GM08714 (cell line): ENCODE data around the gene CBFA2T3.
A peak's percentile ranks its signal among the peaks of the same experiment; 100 is the strongest.

Experiments used
- H3K4me3 ChIP-seq: fragments of 200-500 bp; sonication (Bioruptor generic); 2 replicates; pipeline ENCODE4 v1.5.1; 2014; ENCODE audit warnings: mild to moderate bottlenecking, low read length, inconsistent platforms
- ZNF274 ChIP-seq: IDR thresholded peaks from 2 replicates; pipeline ENCODE4 v1.6.1; 2012; ENCODE audit warnings: mild to moderate bottlenecking, low read depth, low read length

The CBFA2T3 gene

DNA sequence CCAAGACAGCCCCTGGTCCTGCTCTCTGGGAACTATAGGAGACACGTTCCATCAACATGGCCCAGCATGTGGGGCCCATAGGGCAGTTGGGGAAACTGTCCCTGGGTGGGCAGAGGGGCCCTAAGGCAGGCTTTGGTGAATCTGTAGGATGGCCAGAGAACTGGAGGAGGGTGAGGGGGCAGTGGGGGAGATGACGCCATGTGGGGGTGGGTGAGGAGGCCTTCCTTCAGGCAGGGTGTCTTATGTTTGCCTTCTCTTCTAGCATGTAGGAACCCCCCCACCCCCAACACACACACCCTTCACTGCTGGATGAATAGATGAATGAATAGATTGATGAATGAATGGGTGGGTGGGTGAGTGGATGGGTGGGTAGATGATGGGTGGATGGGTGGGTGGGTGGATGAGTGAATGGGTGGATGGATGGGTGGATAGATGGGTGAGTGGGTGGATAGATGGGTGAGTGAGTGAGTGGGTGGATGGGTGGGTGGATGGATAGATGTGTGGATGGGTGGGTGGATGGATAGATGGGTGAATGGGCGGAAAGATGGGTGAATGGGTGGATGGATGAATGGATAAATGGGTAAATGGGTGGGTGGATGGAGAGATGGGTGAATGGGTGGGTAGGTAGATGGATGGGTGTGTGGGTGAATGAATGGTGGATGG lies 2.5 kb upstream of the CBFA2T3 start:
- TF ChIP-seq ZNF274: no peak
- no peak overlapping the region; the same call in 1 of the 2 replicates for H3K4me3 ChIP-seq

DNA sequence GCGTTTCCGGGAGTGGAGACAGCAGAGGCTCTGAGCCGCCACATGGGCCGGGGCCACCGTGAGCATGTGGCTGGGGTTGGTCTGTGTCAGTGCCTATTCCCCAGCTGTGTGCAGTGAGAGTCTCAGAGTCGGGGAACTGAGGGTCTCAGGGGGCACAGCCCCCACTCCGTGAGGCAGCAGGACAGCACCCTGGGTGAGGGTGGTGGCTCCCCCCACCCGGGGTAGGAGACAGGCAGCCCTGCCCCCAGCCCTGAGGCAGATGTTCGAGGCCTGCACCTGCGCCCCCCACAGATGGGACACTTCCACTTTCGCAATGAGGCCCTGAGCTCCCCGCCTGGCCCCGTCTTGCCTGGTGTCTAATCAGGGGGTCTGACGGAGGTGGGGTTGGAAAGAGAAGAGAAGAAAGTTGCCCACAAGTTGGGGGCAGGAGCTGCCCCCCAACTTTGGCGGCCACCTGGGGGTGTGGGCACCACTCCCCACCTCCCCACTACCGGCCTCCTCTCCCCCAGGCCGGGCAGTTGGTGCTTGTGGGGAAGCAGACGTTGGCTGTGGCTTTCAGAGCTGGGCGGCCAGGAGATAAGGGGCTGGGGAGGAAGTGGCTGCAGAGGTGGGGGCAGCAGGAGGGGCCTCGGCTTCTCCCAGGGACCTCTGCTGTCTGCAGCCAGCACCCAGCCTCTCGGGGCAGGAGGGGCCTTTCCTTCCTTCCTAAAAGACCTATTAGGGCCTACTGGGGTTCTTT lies 1.8 kb upstream of the CBFA2T3 start:
- TF ChIP-seq ZNF274: no peak
- H3K4me3 ChIP-seq: no peak overlapping the region; the same call in 1 of the 2 replicates

DNA sequence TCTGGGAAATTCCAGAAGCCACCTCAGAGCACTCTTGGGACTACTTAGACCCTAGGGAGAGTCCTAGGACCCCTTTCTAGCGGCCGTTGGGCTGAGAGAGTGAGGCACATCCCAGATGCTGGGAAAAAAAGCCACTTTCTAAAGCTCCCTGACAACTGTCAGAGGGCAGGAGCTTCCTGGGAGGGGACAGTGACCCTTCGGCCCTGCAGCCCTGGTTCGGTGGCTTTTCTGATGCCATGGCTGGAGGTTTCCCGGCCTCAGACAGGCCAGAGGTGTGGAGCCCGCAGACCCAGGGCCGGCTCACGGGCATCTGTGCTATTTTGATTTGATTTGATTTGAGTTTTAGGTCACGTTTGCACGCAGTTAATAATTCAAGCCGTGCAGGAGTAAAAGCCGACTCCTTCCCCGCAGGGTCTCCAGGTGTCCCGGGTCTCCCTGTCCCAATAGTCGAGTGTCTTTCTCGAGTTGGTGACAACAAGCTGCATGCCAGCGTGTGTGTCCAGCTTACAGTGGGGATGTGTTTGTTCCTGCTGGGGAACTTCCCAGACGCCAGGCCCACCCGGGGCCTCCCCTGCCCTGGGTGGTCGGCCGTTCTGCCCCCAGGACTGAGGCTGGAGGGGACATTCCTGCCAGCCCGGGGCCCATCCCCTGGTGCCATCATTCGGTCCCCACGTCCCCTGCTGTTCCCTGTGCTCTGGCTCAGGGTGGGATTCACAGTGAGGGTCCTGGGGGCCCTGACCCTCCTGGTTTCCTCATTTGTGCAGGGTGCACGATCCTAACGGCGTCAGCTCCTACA lies 1.0 kb upstream of the CBFA2T3 start:
- H3K4me3 ChIP-seq: peak overlapping the region; percentile 69; the same call in 1 of the 2 replicates
- TF ChIP-seq ZNF274: no peak

DNA sequence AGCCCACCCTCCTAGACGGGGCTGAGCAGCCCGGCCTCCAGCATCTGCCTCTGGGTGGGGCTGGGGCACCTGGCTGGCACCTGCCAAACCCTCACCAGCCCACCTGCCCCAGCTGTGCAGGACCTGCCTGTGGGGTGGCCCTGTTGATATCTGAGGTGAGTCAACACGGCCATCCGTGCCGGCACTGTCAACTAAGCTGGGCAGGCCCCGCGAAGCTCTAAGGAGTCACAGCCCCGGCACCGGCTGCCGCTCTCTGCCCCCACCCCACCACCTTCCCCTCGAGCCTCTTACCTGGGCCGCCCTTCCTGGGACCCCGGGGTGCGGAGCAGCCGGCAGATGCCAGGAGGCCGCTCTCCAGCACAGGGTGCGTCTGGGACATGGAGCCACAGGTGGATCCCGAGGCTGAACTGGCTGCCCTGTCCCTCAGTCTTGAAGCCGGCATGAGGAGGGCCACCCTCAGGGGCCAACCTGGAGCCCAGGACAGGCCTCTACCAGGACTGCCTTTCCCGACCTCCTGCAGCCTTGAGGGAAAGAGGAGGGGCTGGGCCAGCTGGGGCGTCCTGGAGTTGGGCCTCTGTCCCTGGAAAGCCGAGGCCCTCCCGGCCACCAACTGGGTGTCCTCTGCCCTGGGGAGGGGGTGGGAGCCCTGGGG lies 515 bp downstream of the CBFA2T3 start:
- peak overlapping the region; percentile 69; the same call in 1 of the 2 replicates for H3K4me3 ChIP-seq
- TF ChIP-seq ZNF274: no peak

DNA sequence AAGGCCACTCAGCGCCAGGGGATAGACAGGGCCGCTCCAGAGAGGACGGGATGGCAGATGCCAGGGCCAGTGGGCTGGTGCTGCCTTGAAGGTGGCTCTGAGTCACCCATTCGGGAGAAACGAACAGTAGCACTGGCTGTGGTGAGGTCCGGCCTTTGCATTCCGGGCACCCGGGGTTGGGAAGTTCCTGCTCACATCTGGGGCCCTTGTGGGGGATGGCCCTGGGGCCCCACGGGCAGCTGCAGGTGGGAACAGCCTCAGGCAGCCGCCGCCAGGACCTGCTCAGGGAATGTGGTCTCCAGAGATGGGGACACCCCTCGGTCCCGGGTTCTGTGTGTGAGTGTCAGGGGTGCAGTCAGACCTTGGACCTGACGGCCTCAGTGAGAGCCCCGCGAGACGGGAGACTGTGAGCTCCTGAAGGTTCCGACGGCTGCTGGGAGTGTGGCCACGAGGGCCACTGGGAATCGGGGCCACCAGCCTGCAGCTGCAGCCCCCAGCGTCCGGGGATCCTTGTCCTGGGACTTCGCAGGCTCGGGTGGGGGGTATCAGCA lies 1.4 kb downstream of the CBFA2T3 start:
- peak overlapping the region; percentile 69; the same call in 1 of the 2 replicates for H3K4me3 ChIP-seq
- no peak for TF ChIP-seq ZNF274

DNA sequence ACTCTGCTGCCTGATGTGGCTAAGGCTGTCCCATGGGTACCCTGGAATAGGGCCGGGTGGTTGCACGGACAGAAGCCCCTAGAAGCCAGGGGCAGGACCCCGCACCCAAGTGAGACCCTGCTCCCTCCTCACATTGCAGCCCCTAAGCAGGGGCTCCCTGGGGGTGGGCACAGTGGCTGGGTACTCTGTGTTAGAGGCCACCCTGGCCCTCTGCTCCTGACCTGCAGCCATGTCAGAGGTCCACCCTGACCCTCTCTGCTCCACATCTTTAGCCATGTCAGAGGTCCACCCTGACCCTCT lies 2.1 kb downstream of the CBFA2T3 start:
- no peak for TF ChIP-seq ZNF274
- peak overlapping the region; percentile 69; the same call in 1 of the 2 replicates for H3K4me3 ChIP-seq

DNA sequence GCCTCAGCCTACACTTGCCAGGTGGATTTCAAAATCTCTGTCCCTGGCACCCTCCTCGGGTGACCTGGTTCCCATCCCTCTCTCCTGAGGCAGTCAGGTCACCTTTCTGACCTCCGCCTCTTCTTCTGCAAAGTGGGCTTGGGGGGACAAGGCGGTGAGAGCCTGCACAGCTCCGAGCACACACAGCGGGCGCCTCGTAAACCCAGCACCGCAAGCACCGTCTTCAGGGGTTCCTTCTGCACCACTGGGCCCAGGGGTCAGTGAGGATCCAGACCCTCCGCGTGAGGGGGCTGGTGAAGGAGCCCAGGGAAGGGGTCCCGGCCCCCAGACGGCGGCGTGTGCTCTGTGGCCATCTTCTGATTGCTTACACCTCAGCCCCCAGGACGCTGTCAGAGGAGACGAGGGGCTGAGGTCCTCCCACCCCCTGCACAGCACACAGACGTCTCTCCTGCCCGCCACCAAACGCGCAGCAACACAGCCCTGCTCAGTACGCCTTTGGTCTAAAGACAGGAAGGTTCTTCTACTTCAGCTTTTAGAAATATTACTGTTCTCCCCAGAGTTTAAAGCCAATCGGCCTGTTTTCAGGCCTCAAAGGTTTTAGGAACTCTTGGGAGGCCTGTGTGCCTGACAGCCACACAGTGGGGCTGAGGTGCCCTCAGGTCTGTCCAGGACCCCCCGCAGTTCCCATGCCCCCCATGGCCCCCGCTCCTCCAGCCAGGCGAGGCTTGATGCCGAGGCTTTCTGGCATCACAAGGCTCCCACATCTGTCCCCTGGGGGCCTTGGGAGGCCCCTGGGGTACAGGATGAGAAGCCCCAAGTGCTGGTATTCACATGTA lies 2.7 kb downstream of the CBFA2T3 start:
- H3K4me3 ChIP-seq: peak overlapping the region; percentile 69; the same call in 1 of the 2 replicates
- TF ChIP-seq ZNF274: no peak

DNA sequence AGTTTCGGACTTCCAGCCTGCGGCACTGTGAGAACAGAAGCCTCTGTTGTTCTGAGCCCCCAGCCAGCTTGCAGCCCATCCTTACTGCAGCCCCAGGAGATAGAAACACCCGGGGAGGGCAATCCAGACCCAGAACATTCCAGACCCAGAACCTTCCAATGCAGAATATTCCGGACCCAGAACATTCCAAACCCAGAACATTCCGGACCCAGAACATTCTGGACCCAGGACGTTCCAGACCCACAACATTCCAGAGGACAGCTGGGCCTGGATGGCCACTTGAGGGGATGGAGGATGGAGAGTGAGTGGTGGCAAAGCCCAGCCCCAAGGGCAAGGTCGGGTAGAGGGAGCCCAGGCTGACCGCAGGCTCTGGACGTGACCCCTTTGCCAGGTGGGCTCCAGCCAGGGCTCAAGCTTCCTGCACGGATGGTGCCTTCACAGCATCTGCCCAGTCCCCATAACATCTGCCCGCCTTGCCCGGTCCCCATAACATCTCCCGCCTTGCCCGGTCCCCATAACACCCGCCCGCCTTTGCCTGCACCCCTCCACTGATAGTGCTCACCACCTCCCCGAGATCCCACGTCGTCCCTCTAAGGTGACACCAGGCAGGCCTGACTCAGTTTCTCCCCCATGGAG lies 3.5 kb downstream of the CBFA2T3 start:
- no peak for TF ChIP-seq ZNF274
- H3K4me3 ChIP-seq: no peak overlapping the region

DNA sequence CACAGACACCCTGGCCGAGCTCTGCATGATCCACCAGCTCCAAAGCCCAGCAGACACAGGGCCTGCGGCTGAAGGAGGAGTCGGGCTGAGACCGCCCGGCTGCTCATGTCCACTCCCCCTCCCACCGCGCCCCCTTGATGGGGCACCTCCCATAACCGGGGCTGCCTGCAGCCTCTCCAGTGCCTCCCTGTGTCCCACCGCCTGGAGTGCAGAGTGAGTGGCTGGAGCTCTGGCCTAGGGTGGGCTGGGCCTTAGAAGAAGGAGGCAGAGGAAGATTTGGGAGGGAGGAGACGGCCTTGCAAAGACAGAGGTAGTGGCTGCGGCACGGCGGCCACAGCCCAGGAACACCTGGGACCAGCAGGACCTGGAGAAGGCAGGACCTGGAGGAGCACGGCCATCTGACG lies 4.0 kb downstream of the CBFA2T3 start:
- H3K4me3 ChIP-seq: no peak overlapping the region
- no peak for TF ChIP-seq ZNF274

DNA sequence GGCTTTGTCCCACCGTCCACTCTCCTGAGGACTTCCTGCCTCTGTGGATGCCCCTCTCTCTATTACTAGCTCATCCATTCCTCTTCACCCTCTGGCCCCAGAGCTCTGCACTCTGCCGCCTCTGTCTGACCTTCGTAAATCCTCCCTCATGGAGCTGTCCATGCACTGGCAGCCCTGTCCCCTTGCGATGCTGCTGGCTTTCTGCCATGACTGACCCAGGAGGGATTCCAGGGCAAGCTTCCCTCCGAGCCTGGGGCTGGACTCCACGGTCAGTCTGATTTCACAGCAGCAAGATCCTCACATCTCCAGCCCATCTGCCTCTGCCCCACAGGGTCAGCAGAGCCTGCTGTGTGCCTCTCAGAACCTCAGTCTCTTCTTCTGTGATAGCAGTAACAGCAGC lies 4.7 kb downstream of the CBFA2T3 start:
- H3K4me3 ChIP-seq: no peak overlapping the region
- no peak for TF ChIP-seq ZNF274

DNA sequence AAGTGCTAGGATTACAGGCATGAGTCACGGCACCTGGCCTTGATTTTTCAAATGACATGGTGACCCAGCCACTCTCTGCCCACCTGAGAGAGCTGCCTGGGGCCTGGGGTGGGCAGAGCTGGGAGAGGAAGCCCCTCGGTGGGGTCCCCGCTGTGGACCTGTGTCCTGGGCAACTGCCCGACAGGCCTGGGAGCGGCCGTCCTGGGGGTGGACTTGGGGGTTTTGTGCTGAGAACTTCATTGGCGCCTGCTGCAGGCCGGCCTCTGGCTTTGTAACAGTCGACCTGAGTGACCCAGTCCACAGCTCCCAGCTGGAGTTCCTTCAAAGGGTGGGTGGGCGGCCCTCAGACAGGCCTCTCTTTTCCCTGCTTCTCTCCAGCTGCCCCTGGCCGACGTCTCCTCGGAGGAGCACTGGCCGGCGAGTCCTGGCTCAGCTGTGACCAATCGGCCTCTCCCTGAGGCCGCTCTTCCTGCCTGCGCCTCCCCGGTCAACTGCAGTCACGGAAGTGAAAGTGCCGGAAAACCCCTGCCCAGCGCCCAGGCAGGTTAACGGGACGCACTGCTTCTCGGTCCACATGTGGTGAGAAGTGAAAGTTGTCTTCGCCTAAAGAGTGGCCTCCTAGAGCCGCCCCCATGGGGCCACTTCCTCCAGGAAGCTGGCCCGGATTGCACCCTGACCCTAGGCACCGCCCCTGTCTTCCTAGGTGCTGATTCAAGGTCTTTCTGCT lies 5.5 kb downstream of the CBFA2T3 start:
- H3K4me3 ChIP-seq: no peak overlapping the region
- no peak for TF ChIP-seq ZNF274

DNA sequence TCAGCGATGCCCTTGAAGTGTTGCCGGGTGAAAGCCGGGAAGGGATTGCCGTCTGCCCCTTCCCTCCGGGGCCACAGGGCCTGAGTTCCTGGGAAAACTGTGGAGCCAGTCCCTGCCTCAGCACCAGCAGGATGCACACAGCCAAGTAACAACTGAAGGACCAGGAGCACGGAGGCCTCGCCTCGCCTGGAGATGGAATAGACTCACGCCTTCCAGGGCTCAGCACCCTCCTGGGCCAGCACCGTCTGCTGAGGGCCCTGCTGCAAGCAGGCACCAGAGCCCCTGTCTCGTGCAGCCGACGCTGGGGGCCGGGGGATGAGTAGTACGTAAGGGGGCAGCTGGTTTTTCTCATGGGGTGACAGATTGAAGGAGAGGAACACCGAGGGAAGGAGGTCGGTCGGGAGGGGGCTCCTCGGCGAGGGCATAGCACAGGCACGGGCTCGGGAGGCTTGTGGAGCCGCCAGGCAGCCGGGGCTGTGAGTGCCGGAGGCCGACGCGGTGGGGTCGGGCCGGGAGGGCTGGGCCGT lies 6.4 kb downstream of the CBFA2T3 start:
- TF ChIP-seq ZNF274: no peak

More for the DNA sequence above, 6.4 kb downstream of the CBFA2T3 start:
- H3K4me3 ChIP-seq: no peak overlapping the region
